Activated T-cell treated with anti-CD3 and anti-CD28 coated beads for 4 hours (primary cell): ENCODE results near the gene TIMP1.

Experiments
- DNase-seq: peaks from one replicate; pipeline ENCODE4 v3.0.0-alpha.2; 2020

TIMP1 gene

GRCh38 chrX:47608130-47608810 lies 26.0 kb downstream of the TIMP1 start:
- no peak for DNase-seq

GRCh38 chrX:47610511-47610910 lies 28.3 kb downstream of the TIMP1 start:
- no peak for DNase-seq

DNA sequence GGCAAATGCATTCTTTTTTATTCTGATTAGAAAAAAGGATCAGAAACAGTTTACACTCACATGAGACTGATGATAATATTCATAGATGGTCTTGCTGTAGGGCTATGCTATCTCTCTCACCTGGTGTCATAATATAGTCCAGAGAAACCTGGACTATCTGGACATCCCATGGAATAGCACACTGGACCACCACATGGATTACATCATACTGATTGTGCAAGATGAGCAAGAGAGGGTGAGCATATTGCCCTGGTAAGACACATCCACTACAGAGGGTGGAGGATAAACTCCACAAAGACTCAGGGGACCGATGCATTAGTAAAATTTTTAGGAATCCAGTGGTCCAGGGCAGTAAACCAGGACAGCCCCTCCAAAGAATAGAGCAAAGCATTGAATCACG lies 29.3 kb downstream of the TIMP1 start:
- DNase-seq, result no peak

DNA sequence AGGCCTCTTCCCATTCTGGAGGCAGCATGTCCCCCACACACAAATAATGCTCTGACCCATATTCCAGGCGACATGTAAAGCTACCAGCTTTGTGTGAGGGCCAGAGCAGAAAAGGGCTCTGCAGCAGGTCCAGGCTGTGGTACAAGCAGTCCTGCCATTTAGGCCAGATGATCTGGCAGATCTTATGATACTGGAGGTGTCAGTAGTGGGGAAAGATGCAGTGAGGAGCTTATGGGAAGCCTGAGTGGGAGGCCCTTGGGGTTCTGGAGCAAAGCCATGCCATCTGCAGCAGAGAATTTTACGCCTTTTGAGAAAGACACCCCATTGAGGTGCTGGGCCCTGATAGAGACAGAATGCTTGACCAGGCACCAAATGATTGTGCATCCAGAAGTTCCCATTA lies 29.7 kb downstream of the TIMP1 start:
- no peak for DNase-seq

GRCh38 chrX:47612418-47612817 lies 30.2 kb downstream of the TIMP1 start:
- DNase-seq, result no peak

DNA sequence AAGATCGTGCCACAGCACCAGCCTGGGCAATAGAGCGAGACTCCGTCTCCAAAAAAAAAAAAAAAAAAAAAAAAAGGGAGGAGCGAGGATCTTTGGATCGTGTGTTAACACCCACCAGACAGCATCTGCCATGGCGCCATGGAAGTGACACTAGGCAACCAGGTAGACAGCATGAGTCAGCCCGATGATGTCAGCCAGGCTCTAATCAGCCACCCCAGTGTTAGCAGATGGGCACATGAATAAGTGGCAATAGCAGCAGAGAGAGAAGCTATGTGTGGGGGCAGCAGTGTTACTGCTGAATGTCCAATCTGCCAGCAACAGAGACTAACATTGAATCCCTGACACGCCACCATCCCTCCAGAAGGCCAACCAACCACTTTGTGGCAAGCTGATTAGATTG lies 30.8 kb downstream of the TIMP1 start:
- no peak for DNase-seq

GRCh38 chrX:47614618-47615017 lies 32.4 kb downstream of the TIMP1 start:
- no peak for DNase-seq

- no peak for DNase-seq
These were observed 36.8 kb downstream of the TIMP1 start for GRCh38 chrX:47618923-47619485.

DNA sequence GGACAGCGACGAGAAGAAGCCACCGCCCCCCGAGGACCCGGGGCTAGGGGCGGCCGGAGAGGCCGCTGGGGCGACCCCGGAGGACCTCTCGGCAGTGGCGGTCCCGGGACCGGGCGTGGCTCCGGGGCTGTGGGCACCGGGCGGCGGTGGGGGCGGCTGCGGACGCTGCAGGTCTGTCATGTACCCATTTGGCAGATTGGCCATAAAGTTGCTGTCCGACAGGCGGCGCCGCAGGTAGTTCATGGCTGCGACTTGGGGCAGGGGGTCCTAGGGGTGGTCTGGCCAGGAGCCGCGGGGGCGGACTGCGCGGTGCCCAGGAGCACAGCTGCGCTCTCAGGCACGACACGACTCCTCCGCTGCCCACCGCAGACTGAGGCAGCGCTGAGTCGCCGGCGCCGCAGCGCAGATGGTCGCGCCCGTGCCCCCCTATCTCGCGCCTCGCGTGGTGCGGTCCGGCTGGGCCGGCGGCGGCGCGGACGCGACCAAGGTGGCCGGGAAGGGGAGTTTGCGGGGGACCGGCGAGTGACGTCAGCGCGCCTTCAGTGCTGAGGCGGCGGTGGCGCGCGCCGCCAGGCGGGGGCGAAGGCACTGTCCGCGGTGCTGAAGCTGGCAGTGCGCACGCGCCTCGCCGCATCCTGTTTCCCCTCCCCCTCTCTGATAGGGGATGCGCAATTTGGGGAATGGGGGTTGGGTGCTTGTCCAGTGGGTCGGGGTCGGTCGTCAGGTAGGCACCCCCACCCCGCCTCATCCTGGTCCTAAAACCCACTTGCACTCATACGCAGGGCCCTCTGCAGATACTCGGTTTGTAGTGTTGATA lies 37.5 kb downstream of the TIMP1 start, which contains the start of gene SYN1:
Gene SYN1, minus strand, starts transcription at position 372 of the 817 bp plus-strand sequence. Its CDS starts 129 bp downstream, at position 243.
- DNase-seq, result peak; percentile 59

DNA sequence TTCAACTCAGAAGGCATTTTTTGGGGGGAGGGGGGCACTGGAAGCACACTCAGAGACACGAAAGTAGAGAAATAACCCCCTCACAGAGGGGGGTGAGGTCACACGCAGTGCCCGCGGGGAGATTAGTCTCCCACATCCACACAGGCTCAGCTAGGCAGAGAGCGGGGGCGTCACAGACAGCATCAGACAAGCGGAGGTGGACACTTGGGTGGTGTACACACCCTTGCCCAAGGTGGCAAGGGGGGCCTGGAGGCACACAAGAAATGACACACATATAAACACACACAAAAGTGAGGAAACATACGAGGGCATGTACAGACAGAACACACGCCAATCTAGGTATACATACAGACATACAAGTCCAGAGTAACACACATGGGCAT lies 38.1 kb downstream of the TIMP1 start:
- no peak for DNase-seq

DNA sequence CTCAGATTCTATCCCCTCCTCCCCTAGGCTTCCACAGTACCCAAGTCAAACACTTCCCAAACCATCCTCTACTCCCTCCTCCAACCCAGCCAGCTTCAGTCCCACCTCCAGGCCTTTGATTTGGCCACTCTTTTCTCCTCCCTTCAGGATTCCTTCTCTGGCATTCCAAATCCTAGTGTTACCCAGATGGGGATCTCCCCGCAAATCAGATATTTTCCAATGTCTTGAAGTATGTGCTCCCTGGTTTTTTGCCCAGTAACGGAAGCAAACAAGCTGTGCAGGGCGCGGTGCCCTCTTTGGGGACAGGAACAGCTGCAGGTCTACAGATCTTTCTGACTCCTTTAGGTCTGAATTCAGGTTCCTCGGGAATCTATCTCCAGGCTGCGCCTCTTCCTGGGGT lies 39.6 kb downstream of the TIMP1 start:
- no peak for DNase-seq

DNA sequence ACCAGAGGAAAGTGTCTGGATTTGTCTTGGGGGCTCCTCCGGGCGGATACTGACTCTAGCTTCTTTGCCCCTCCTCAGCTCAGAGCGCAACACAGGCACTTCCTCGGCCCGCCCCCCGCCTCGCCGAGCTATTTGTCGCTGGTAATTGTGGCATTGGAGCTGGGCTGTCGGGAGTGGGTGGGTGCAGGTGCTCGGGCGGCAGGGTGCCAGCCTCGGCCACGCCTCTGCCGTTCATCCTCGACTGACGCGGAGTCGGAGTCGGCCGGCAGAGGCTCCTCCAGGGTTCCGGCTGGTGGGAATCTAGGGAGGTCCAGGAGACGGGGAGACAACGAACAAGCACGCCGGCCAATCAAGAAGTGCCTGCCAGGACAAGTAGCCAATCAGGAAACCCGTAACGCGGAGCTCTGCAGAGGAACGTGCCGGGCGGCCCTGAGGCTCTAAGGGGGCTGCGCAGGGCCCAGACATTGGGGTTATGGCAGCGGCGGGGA lies 41.3 kb downstream of the TIMP1 start:
- DNase-seq, result no peak

- no peak for DNase-seq
These were observed 43.1 kb downstream of the TIMP1 start for GRCh38 chrX:47625365-47625764.

DNA sequence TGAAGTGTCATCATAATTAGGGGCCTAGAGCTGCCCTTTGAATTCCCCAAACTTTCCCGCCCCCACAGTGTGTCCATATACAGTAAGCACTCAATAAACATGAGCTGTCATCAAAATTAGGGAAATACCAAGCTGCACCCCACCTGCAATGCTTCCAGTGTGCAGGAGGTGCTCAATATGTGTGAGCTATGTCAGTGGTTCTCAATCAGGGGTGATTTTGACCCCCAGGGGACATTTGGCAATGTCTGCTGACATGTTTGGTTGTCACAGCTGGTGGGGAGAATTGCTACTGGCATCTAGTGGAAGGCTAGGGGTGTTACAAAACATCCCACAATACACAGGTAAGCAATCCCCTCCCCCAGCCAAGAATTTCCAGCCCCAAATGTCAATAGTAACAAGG lies 46.7 kb downstream of the TIMP1 start:
- DNase-seq, result no peak

GRCh38 chrX:47629419-47630200 lies 47.4 kb downstream of the TIMP1 start, which contains the start of gene CFP:
CFP (minus strand) TSS chrX:47629930; CDS start chrX:47629844, 86 bp downstream.
- no peak for DNase-seq

DNA sequence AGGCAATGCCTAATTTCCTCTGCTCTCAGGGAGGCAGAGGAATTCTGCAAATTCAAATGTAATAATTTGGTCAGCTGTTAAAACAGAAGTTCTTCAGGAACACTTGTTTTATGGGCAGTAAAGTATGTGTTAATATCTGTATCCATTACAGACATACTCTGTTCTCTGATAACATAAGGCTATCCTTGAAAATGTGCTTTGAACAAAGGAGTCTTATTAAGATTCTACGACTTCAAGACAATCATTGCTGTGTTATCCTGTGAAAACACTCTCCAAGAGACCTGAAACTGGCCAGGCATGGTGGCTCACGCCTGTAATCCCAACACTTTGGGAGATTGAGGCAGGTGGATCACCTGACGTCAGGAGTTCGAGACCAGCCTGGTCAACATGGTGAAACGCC lies 49.4 kb downstream of the TIMP1 start:
- DNase-seq, result no peak

- DNase-seq, result no peak
These were observed 50.4 kb downstream of the TIMP1 start for GRCh38 chrX:47632666-47633065.

DNA sequence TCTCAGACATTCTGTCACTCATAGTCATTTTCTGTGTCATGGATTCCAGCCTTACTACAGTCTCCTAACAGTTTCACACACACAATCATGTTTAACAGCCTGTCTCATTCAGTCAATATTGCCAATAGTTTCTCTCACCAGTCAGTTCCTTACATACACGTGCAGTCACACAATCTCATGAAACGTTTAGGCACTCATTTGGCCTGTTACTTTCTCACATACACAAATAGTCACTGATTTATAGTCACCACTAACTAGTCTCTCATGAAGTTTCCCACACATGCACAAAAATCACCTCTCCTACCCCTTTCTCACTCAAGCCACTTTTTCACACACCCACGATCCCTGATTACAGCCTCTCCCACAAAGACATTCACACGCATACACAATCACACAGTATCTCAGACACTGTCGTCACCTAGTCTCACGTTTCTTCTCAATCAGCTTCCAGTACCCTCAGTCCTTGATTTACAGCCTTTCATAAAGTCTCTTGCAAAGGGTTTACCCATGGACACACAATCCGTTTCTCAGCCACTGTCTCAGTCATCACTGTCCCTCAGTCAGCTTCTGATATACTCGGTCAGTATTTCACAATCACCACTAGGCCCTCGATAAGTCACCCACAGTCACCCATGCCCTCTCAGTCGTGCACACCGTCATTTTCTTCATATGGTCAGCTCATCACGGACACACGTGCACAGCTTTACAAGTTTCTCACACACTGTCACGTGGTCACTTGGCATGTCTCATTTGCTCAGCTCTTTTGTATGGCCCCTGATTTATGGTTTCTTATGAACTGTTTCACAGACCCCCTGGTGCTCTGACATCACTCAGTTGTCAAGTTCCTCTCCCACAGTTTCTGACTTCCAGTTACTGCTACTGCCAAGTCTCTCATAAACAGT lies 51.7 kb downstream of the TIMP1 start:
- DNase-seq, result no peak

DNA sequence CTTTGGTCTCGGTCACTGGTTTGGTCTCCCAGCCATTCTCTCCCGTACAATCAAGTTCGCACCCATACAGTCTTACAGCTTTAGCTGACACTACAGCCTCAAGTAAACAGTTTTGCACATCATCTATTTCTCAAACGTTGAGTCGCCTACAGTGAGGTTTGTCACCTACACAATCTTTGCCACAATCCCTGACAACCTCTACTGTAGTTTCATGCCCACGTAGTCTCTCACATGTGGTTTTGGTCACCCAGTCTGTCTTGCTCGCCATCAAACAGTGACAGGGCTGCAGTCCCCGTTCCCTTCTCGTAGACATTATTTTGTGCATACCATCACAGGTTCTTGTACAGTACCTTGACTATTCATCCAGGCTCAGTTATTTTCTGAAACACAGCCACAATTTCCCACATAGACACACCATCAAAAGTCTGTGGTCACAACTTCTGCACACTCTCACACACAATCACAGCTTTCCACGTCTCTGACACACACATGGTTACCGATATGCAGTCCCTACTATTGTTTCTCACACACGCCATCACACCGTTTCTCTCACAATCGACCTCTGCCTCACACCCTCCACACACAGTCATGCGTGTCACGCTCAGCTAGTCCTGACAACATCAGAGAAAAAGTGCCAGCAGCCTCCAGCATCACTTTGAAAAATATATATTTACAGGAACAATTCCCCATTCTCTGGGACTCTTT lies 52.8 kb downstream of the TIMP1 start:
- DNase-seq, result no peak
